HepG2 (cell line): Measurements from ENCODE around the gene KDM3B. TPM values are rescaled to one million over a fixed set of nuclear protein-coding genes. Genes with fewer than 3 reads are reported as not detected.

ENCODE experiments used
- ATAC-seq: fragments of 200-7000 bp; cut with Tn5 transposase; 3 replicates; pipeline ENCODE4 v1.9.1; 2020; ENCODE audit warnings: mild to moderate bottlenecking, moderate library complexity
- BruUV-seq: library from RNA; stranded (reverse); fragments of 400-500 nt; replicated peaks from 2 replicates; lab custom pipeline; 2021; lab: Mats Ljungman, UMichigan
- CTCF ChIA-PET: fragments of 300-600 bp; formaldehyde crosslinking; extraction: SDS; loops from one replicate; lab custom pipeline; 2021; ENCODE audit warnings: low total read pairs, inconsistent platforms, low intra/inter-chr PET ratio; lab: Yijun Ruan, JAX
- POLR2A ChIA-PET: fragments of 350-600 bp; sonication (Branson Sonifier 250); formaldehyde crosslinking; loops from one replicate; lab custom pipeline; 2020; ENCODE audit warnings: antibody characterized with exemption, inconsistent platforms; lab: Yijun Ruan, JAX
- DNase-seq: peaks from one replicate; pipeline ENCODE4 v3.0.0-alpha.2; 2015; ENCODE audit warnings: low spot score
- FAIRE-seq: peaks from 3 replicates; lab custom pipeline; 2011; peaks lifted over from hg19 to GRCh38; lab: Jason Lieb, UNC
- H2AFZ ChIP-seq: one replicate; pipeline ENCODE4 v1.6.1; 2011; ENCODE audit warnings: low read length, inconsistent platforms
- H3K27ac ChIP-seq: fragments of 300-600 bp; 3 replicates; pipeline ENCODE4 v1.8.0; 2011; ENCODE audit warnings: mixed run types, mild to moderate bottlenecking, mixed read lengths, low read length, inconsistent platforms; ENCODE audit not compliant: insufficient read depth; ENCODE audit errors: extremely low read length
- H3K27me3 ChIP-seq, 2 experiments: fragments of 200-600 bp in 1 of 2; 2 replicates in 1 of 2; 3 replicates in 1 of 2; pipeline versions ENCODE4 v1.6.0 to v1.8.0; 2011; ENCODE audit warnings: low read length in 2 of 2, mild to moderate bottlenecking in 2 of 2, moderate library complexity in 2 of 2, inconsistent platforms in 1 of 2; ENCODE audit not compliant: insufficient read depth in 2 of 2, control insufficient read depth in 1 of 2
- H3K36me3 ChIP-seq, 2 experiments: fragments of 200-600 bp in 1 of 2; replicated peaks in 1 of 2; 2 replicates in 1 of 2; 3 replicates in 1 of 2; pipeline versions ENCODE4 v1.5.1 to v1.8.0; 2011; ENCODE audit warnings: low read length in 2 of 2, inconsistent platforms in 1 of 2; ENCODE audit not compliant: insufficient read depth in 2 of 2, control insufficient read depth in 1 of 2
- H3K4me1 ChIP-seq: 2 replicates; pipeline ENCODE4 v1.5.1; 2012; ENCODE audit warnings: low read length, inconsistent platforms; ENCODE audit not compliant: insufficient read depth
- H3K4me2 ChIP-seq: 2 replicates; pipeline ENCODE4 v1.6.0; 2011; ENCODE audit warnings: low read depth, low read length, inconsistent platforms
- H3K4me3 ChIP-seq, 3 experiments: fragments of 200-600 bp in 1 of 3; sonication (generic), shearing (Covaris generic) in 1 of 3; replicated peaks in 1 of 3; 2 replicates each; pipeline ENCODE4 v1.5.1; 2011 to 2016; ENCODE audit warnings: low read length in 3 of 3, inconsistent platforms in 2 of 3, low read depth in 2 of 3, mild to moderate bottlenecking in 2 of 3, control low read depth in 1 of 3, mixed read lengths in 1 of 3; ENCODE audit not compliant: insufficient read depth in 1 of 3
- H3K79me2 ChIP-seq: one replicate; pipeline ENCODE4 v1.6.1; 2011; ENCODE audit warnings: low read length, inconsistent platforms; ENCODE audit not compliant: insufficient read depth
- H3K9ac ChIP-seq: 2 replicates; pipeline ENCODE4 v1.6.0; 2011; ENCODE audit warnings: mild to moderate bottlenecking, low read depth, low read length, inconsistent platforms; ENCODE audit not compliant: insufficient read depth
- H3K9me3 ChIP-seq: 2 replicates; pipeline ENCODE4 v1.5.1; 2012; ENCODE audit warnings: mild to moderate bottlenecking, low read length
- H4K20me1 ChIP-seq: 2 replicates; pipeline ENCODE4 v1.6.0; 2011; ENCODE audit warnings: inconsistent platforms, mild to moderate bottlenecking, low read length, moderate library complexity; ENCODE audit not compliant: insufficient read depth
- BORCS8-MEF2B ChIP-seq: sonication (generic); formaldehyde crosslinking; IDR thresholded peaks from 2 replicates; pipeline ENCODE4 v1.8.0; 2022; ENCODE audit warnings: mild to moderate bottlenecking, missing genetic modification reagents
- CENPX ChIP-seq: sonication (generic); formaldehyde crosslinking; IDR thresholded peaks from 2 replicates; pipeline ENCODE4 v1.9.0; 2021; ENCODE audit warnings: mild to moderate bottlenecking, missing genetic modification reagents, moderate library complexity
- ELF1 ChIP-seq: sonication (generic); formaldehyde crosslinking; IDR thresholded peaks from 2 replicates; pipeline ENCODE4 v1.4.0; 2020; ENCODE audit warnings: missing genetic modification reagents
- HNF1A ChIP-seq, 2 experiments: sonication (generic) in 1 of 2; formaldehyde crosslinking in 1 of 2; IDR thresholded peaks; 2 replicates each; pipeline versions ENCODE4 v1.4.0 to v1.6.1; 2016 to 2020; ENCODE audit warnings: borderline replicate concordance in 1 of 2, low read depth in 1 of 2, mild to moderate bottlenecking in 1 of 2, missing genetic modification reagents in 1 of 2
- HOMEZ ChIP-seq: IDR thresholded peaks from 2 replicates; pipeline ENCODE4 v1.6.1; 2016; ENCODE audit warnings: low read depth
- NCOA5 ChIP-seq: sonication (generic); formaldehyde crosslinking; IDR thresholded peaks from 2 replicates; pipeline ENCODE4 v1.4.0; 2020; ENCODE audit warnings: missing genetic modification reagents
- NFATC3 ChIP-seq: sonication (generic); formaldehyde crosslinking; IDR thresholded peaks from 2 replicates; pipeline ENCODE4 v1.5.1; 2020; ENCODE audit warnings: mild to moderate bottlenecking, missing genetic modification reagents
- PAWR ChIP-seq: sonication (generic); formaldehyde crosslinking; IDR thresholded peaks from 2 replicates; pipeline ENCODE4 v1.4.0; 2020; ENCODE audit warnings: missing genetic modification reagents, mild to moderate bottlenecking, borderline replicate concordance
- REL ChIP-seq: sonication (generic); formaldehyde crosslinking; conservative IDR thresholded peaks from 2 replicates; pipeline ENCODE4 v1.8.0; 2022; ENCODE audit warnings: mild to moderate bottlenecking, missing genetic modification reagents, moderate library complexity
- SNAPC5 ChIP-seq: sonication (generic); formaldehyde crosslinking; IDR thresholded peaks from 2 replicates; pipeline ENCODE4 v1.8.1; 2023; ENCODE audit warnings: mild to moderate bottlenecking, missing genetic modification reagents, borderline replicate concordance
- WIZ ChIP-seq: sonication (generic); formaldehyde crosslinking; IDR thresholded peaks from 2 replicates; pipeline ENCODE4 v1.5.1; 2020; ENCODE audit warnings: mild to moderate bottlenecking, missing genetic modification reagents
- ZFP41 ChIP-seq: sonication (generic); formaldehyde crosslinking; IDR thresholded peaks from 2 replicates; pipeline ENCODE4 v1.4.0; 2020; ENCODE audit warnings: mild to moderate bottlenecking, missing genetic modification reagents, borderline replicate concordance
- ZNF557 ChIP-seq: sonication (generic); formaldehyde crosslinking; IDR thresholded peaks from 2 replicates; pipeline ENCODE4 v1.4.0; 2020; ENCODE audit warnings: missing genetic modification reagents
- ZNF749 ChIP-seq: sonication (generic); formaldehyde crosslinking; IDR thresholded peaks from 2 replicates; pipeline ENCODE4 v1.8.0; 2022; ENCODE audit warnings: mild to moderate bottlenecking, missing genetic modification reagents, moderate library complexity, borderline replicate concordance
- WGBS: methylation state at CpG from one replicate; pipeline ENCODE4 v1.1.6; 2017; ENCODE audit warnings: low lambda C conversion rate; 5-methylcytosine and 5-hydroxymethylcytosine counted together
- in situ Hi-C: cut with HindIII; loops from 2 replicates; pipeline ENCODE4 v1.10.0; 2017; ENCODE audit warnings: low pct_unique_long_range_greater_than_20kb; ENCODE audit not compliant: extremely low pct_ligation_motif_present
- intact Hi-C: fragments of 100-400 bp; cut with micrococcal nuclease; formaldehyde crosslinking; loops from one replicate; pipeline ENCODE4 v1.10.0; 2022; ENCODE audit not compliant: unreplicated experiment
- polyA plus RNA-seq, 8 experiments: library from polyadenylated mRNA; depleted of rRNA in 3 of 8; stranded (reverse) in 7 of 8; unstranded in 1 of 8; fragments of >200 nt; fragmentation: Illumina TruSeq in 4 of 8; extraction: Trizol in 4 of 8; gene quantifications; 2 replicates each; pipeline versions ENCODE4 v1.2.1 to v1.2.3, GENCODE V29; 2011 to 2016; ENCODE audit warnings: low read depth in 4 of 8, missing spikeins in 1 of 8, mixed read lengths in 1 of 8; ENCODE audit not compliant: insufficient read depth in 1 of 8
- total RNA-seq, 5 experiments: library from RNA; depleted of rRNA; stranded (reverse); fragments of >200 nt; fragmentation: Illumina TruSeq; extraction: Trizol; gene quantifications; 2 replicates each; pipeline ENCODE4 v1.2.3, GENCODE V29; 2016; ENCODE audit warnings: low read depth in 1 of 5

Gene KDM3B
- total and polyA plus RNA-seq, 2 of the 13 experiments (the other 11 are each of a cell fraction or from before 2014, with no cell fraction given), result 19.7 to 34.3 TPM

DNA sequence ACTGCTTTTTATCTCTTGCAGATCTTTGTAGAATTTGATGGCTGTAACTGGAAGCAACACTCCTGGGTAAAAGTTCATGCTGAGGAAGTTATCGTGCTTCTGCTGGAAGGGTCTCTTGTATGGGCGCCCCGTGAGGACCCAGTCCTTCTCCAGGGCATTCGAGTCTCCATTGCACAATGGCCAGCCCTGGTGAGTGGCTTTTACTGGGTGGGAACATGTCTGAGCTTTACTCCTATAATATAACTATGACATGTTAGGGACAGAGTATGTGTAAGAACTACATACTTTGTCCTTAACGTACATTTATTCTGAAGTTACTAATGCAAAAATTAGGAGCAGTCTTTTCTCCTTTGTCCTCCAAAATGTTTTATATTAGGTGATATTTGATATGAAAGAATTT lies 20.2 kb downstream of the KDM3B start (continued):
- TF ChIP-seq HNF1A (IDR thresholded peaks at IDR 0.05; ENCODE audit: low read depth) (no peak), HNF1A (CRISPR knock-in tag; IDR thresholded peaks at IDR 0.05; ENCODE audit: borderline replicate concordance) (no peak), CENPX (CRISPR knock-in tag) (no peak)

DNA sequence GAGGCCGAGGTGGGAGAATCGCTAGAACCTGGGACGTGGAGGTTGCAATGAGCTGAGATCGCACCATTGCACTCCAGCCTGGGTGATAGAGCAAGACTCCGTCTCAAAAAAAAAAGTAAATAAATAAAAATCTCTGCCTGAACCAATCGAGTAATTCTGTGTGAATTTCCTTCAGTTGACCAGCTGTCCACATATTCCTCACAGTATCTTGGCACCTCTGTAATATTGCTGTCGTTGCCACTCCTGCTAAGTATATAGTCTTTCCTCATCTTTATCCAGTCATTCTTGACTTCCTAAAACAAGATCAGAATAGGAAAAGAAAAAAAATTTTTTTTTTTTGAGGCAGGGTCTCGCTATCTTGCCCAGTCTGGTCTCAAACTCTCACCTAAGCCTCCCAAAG lies 29.9 kb downstream of the KDM3B start:
- no peaks in the 10 kb centered on the region for H3K27me3 ChIP-seq
- no peak overlapping the region for H3K9ac ChIP-seq
- POLR2A ChIA-PET, result no interaction called here
- ATAC-seq (no peak), FAIRE-seq (no peak), DNase-seq (no peak)
- whole genome bisulfite sequencing, result 94% methylated on average over 8 of the region's 8 CpGs
- no peaks in the 10 kb centered on the region for H3K79me2 ChIP-seq
- no TSS peak for BruUV-seq
- H4K20me1 ChIP-seq, result no peaks in the 10 kb centered on the region
- peaks cover 12 to 62% of the 10 kb centered on the region in 2 experiments for H3K36me3 ChIP-seq
- CTCF ChIA-PET, result no interaction called here
- H3K4me1 ChIP-seq, result no peaks in the 10 kb centered on the region
- no peak overlapping the region for H3K4me2 ChIP-seq
- intact Hi-C loops, result no loop called here
- in situ Hi-C loops, result no loop called here
- H3K4me3 ChIP-seq, result no peak overlapping the region
- no peaks in the 10 kb centered on the region for H3K9me3 ChIP-seq
- no peak overlapping the region for H2AFZ ChIP-seq
- H3K27ac ChIP-seq, result no peak overlapping the region
- TF ChIP-seq NCOA5 (CRISPR knock-in tag), result no peak
- no peak for TF ChIP-seq WIZ
- no peak for TF ChIP-seq ZNF749 (CRISPR knock-in tag)
- TF ChIP-seq SNAPC5 (CRISPR knock-in tag), result no peak
- no peak for TF ChIP-seq ZFP41 (CRISPR knock-in tag)
- TF ChIP-seq PAWR (CRISPR knock-in tag), result no peak
- TF ChIP-seq ZNF557 (CRISPR knock-in tag), result no peak
- no peak for TF ChIP-seq ELF1 (CRISPR knock-in tag)
- no peak for TF ChIP-seq HOMEZ (CRISPR knock-in tag)
- no peak for TF ChIP-seq NFATC3
- TF ChIP-seq BORCS8-MEF2B (CRISPR knock-in tag), result no peak
- no peak for TF ChIP-seq REL (CRISPR knock-in tag)
